Upper lobe of right lung (tissue), 1 donor: Measurements from ENCODE around the gene NUDT7. TPM values are rescaled to one million over a fixed set of nuclear protein-coding genes. Genes with fewer than 3 reads are reported as not detected.

Experiments used
- ATAC-seq: fragments of 200-7000 bp; cut with Tn5 transposase; one replicate; pipeline ENCODE4 v1.9.1; 2020; ENCODE audit warnings: mild to moderate bottlenecking, moderate library complexity
- DNase-seq: peaks from one replicate; pipeline ENCODE4 v3.0.0-alpha.2; 2020
- H3K27ac ChIP-seq: fragments of 200-600 bp; one replicate; pipeline ENCODE4 v1.8.0; 2022
- H3K27me3 ChIP-seq: fragments of 200-600 bp; one replicate; pipeline ENCODE4 v1.8.0; 2022; ENCODE audit warnings: mild to moderate bottlenecking
- H3K36me3 ChIP-seq: fragments of 200-600 bp; one replicate; pipeline ENCODE4 v1.8.0; 2022
- H3K4me1 ChIP-seq: fragments of 200-600 bp; one replicate; pipeline ENCODE4 v1.8.0; 2022
- H3K4me3 ChIP-seq: fragments of 200-600 bp; one replicate; pipeline ENCODE4 v1.8.0; 2022; ENCODE audit warnings: mild to moderate bottlenecking
- H3K9me3 ChIP-seq: fragments of 200-600 bp; one replicate; pipeline ENCODE4 v1.8.0; 2022
- intact Hi-C: fragments of 100-400 bp; cut with DNase I; formaldehyde crosslinking; loops from one replicate; pipeline ENCODE4 v1.11.0; 2022
- total RNA-seq: library from RNA; stranded (reverse); fragmentation: NEBNext Ultra II Directional; extraction: Animal tissue kit (Norgen Biotek cat#: 25700); gene quantifications from one replicate; pipeline ENCODE4 v1.2.1, GENCODE V29; 2021
- TF ChIP-seq, protein P1 (sequence below): fragments of 200-600 bp; IDR thresholded peaks from one replicate; pipeline ENCODE4 v1.8.0; 2022; ENCODE audit warnings: antibody characterized with exemption
- donor health status: DM: no; HTN: yes; CAD: no; lungs with severe emphysema.

The NUDT7 gene
- total RNA-seq, 1 donor from 2014 or later = 7.2 TPM

DNA sequence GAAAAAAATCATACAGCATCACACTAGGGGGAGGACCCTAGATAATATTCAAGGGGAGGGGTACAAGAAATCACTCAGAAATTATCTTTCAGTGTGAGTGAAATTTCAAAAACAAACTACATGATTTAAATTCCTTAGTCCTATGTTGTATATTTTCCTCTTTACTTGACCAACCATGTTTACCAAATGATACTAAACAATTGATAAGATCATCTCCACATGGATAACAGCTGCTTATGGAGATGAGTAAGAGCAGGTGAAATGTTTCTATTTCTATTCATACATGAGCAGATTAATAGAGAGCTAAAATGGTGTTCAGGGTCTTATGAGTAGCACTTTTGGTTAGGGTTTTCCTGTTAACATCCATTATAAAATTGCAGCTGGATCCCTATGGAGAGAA, 58.8 kb downstream of the NUDT7 start:
- intact Hi-C loops = no loop called here
- TF ChIP-seq, protein P1, sequence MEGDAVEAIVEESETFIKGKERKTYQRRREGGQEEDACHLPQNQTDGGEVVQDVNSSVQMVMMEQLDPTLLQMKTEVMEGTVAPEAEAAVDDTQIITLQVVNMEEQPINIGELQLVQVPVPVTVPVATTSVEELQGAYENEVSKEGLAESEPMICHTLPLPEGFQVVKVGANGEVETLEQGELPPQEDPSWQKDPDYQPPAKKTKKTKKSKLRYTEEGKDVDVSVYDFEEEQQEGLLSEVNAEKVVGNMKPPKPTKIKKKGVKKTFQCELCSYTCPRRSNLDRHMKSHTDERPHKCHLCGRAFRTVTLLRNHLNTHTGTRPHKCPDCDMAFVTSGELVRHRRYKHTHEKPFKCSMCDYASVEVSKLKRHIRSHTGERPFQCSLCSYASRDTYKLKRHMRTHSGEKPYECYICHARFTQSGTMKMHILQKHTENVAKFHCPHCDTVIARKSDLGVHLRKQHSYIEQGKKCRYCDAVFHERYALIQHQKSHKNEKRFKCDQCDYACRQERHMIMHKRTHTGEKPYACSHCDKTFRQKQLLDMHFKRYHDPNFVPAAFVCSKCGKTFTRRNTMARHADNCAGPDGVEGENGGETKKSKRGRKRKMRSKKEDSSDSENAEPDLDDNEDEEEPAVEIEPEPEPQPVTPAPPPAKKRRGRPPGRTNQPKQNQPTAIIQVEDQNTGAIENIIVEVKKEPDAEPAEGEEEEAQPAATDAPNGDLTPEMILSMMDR = no peak

DNA sequence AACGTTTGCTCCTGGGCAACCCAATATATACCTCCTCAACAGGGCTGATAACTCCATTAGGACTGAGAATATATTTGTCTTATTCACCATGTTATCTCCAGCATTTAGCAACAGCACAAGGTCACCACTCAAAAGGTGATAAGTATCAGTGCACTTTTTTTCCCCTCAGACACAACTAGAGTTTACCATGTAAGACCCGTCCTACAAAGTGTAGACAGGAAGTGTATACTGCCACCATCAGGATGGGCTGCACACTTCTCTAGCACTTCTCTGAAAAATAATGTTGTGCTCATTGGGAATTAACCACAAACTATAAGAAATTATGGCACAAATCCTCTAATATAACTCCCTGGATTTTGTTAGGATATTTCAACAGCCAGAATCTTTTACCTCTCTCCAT, 60.4 kb downstream of the NUDT7 start:
- ATAC-seq (peak; percentile 81), DNase-seq (no peak)
- H3K9me3 ChIP-seq = no peaks in the 10 kb centered on the region
- H3K36me3 ChIP-seq = no peaks in the 10 kb centered on the region
- intact Hi-C loops = no loop called here
- TF ChIP-seq, protein P1 = peak; percentile 40
- no peak overlapping the region for H3K4me3 ChIP-seq
- H3K27me3 ChIP-seq = peaks cover 16% of the 10 kb centered on the region
- no peaks in the 10 kb centered on the region for H3K4me1 ChIP-seq
- H3K27ac ChIP-seq = no peak overlapping the region

More for the DNA sequence above, 58.8 kb downstream of the NUDT7 start:
- Histone ChIP-seq H3K9me3 (no peaks in the 10 kb centered on the region), H3K4me1 (no peaks in the 10 kb centered on the region), H3K36me3 (no peaks in the 10 kb centered on the region), H3K27ac (no peak overlapping the region), H3K27me3 (no peaks in the 10 kb centered on the region), H3K4me3 (no peak overlapping the region)
- no peak for DNase-seq
- ATAC-seq = no peak

DNA sequence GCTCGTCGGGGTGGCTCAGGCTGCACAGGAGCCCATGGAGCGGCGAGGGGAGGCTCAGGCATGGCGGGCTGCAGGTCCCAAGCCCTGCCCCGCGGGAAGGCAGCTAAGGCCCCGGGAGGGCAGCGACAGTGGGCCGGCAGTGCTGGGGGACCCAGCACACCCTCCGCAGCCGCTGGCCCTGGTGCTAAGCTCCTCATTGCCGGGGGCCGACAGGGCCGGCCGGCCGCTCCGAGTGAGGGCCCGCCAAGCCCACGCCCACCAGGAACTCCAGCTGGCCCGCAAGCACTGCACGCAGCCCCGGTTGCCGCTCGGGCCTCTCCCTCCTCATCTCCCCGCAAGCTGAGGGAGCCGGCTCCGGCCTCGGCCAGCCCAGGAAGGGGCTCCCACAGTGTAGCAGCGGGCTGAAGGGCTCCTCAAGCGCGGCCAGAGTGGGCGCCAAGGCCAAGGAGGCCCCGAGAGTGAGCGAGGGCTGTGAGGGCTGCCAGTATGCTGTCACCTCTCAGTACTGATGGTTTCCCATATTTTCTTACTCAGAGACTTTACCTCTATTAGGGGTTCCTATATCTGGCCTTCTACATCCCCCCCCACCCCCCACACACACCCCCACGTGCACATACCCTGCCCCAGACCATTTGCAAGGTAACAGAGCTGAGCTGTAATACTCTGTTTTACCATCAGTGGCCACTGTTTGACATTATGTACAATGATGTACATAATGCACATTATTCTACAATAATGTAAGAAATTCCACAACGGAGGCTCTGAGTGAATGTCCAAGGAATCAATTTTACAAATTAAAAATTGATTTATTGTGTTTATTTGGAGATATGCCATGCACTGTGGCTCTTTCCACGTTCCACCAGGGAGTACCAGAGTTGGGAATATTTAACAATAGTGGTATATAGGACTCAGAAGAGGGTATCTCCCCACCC, 62.4 kb downstream of the NUDT7 start:
- TF ChIP-seq, protein P1 = peak; percentile 9
- H3K36me3 ChIP-seq = no peaks in the 10 kb centered on the region
- H3K27ac ChIP-seq = no peak overlapping the region
- H3K4me1 ChIP-seq = peaks cover 5% of the 10 kb centered on the region
- peaks cover 36% of the 10 kb centered on the region for H3K27me3 ChIP-seq
- no peak for DNase-seq
- no peak for ATAC-seq
- no peaks in the 10 kb centered on the region for H3K9me3 ChIP-seq
- H3K4me3 ChIP-seq = no peak overlapping the region
- intact Hi-C loops = no loop called here

DNA sequence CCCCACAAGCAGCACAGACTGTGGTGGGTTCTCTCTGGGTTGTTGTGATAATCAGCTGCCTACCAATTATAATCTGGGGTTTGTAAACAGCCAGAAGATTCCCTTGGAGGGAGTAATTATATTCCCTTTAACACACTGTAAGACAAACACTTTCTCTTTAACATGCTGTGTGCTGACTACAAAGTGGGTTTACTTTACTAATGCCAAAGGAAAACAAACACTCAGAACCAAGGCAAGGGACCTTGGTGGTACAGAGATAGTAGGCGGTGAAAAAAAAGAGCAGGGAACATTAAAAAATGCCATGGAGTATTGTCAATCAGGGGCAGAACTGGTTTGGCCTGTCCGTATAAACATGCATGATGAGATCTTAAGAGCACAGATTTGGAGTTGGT, 63.1 kb downstream of the NUDT7 start:
- H3K27ac ChIP-seq = no peak overlapping the region
- peaks cover 5% of the 10 kb centered on the region for H3K4me1 ChIP-seq
- H3K36me3 ChIP-seq = no peaks in the 10 kb centered on the region
- TF ChIP-seq, protein P1 = no peak
- intact Hi-C loops = no loop called here
- H3K4me3 ChIP-seq = no peak overlapping the region
- ATAC-seq = no peak
- DNase-seq = no peak
- H3K27me3 ChIP-seq = peaks cover 42% of the 10 kb centered on the region
- no peaks in the 10 kb centered on the region for H3K9me3 ChIP-seq

DNA sequence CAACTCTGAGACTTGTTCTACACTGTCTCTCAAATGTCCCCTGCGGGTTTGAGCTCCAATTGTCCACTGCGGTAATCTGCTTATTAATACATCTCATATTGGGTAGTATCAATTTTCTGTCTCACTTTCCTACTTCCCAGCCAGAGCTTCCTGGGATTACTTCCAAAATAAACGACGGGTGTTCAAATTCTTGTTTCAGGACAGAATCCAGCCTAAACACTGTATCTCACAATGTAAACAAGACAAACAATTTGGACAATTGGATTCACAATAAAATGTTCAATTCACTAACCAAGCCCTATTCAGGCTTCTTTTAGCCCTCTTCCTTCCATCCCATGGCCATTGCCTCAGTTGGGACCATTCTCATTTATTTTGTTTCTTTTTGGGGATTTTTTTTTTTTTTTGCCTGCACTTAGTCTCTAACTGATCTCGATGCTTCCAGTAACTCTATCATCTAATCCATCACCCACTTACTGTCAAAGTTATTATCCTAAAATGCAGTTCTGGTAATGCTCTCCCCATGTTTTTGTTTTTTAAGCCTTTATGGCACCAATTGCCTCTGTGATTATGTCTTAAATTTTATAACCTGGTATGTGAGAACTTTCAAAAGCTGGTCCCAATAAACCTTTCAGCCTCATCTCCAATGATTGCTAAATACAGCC, 64.0 kb downstream of the NUDT7 start:
- Histone ChIP-seq H3K27ac (no peak overlapping the region), H3K36me3 (no peaks in the 10 kb centered on the region), H3K4me3 (no peak overlapping the region), H3K27me3 (peaks cover 45% of the 10 kb centered on the region), H3K9me3 (no peaks in the 10 kb centered on the region), H3K4me1 (peaks cover 5% of the 10 kb centered on the region)
- TF ChIP-seq, protein P1 = no peak
- no peak for DNase-seq
- no peak for ATAC-seq
- intact Hi-C loops = no loop called here
